Heart left ventricle (tissue), 13 donors: ENCODE results near the gene C2orf49.

Experiments used
- CTCF ChIP-seq, 12 donors: fragments of 200-600 bp; sonication (generic) in 4 of 12; IDR thresholded peaks; one replicate each; pipeline versions ENCODE4 v1.5.0 to v1.8.0; 2018 to 2022; ENCODE audit warnings: antibody characterized with exemption in 12 of 12, mild to moderate bottlenecking in 5 of 12
- POLR2A ChIP-seq, 2 donors: fragments of 450-650 bp; IDR thresholded peaks; one replicate each; pipeline ENCODE4 v1.6.1; 2017; ENCODE audit warnings: antibody characterized with exemption in 2 of 2, mild to moderate bottlenecking in 2 of 2, moderate library complexity in 2 of 2
- donor health status: ischemic (EF 13 %, LVEDD 7.1; RV severe dilation, severe dysfunction).
- donor health status: DM: no; HTN: yes; CAD: no.
- donor health status: DM: no; HTN: no; CAD: no.
- donor health status: ischemic (EF 25% LVEDD 6.9; RV normal size, moderate dysfunction).
- donor health status: ischemic (EF 25% LVEDD 5.7; RV mildly dilated, moderate dysfunction).
- donor health status: ischemic (EF 35%, LVEDD 5.7; RV mildly dilated, moderate dysfunction).
- donor health status: nonischemic (EF 11% LVEDD 7.7; RV severe dilation, severe dysfunction).
- donor health status: DM: yes; HTN: yes; CAD: no.
- donor health status: PGD.
- donor health status: ischemic (EF 29% LVEDD 5.4; RV normal size, mild dysfunction).
- donor health status: nonischemic (EF 23%, LVEDD 6.1; RV moderate dilation, normal function).

GRCh38 chr2:105317937-105318336, 19.4 kb upstream of the C2orf49 start:
- no peak for TF ChIP-seq POLR2A (IDR thresholded peaks at IDR 0.05)
- TF ChIP-seq CTCF (IDR thresholded peaks at IDR 0.05) = no peak
